GM12878 (cell line): ENCODE data around the gene GJA5. TPM values are rescaled to one million over a fixed set of nuclear protein-coding genes. Genes with fewer than 3 reads are reported as not detected.

Source experiments
- ATAC-seq: fragments of 200-7000 bp; cut with Tn5 transposase; 3 replicates; pipeline ENCODE4 v1.9.1; 2020; ENCODE audit warnings: mild to moderate bottlenecking, moderate library complexity
- Bru-seq: library from RNA; stranded (reverse); fragments of 400-500 nt; gene quantifications from one replicate; lab custom pipeline; 2021; lab: Mats Ljungman, UMichigan
- BruChase-seq, 2 experiments: library from RNA; stranded (reverse); fragments of 400-500 nt; gene quantifications; one replicate each; lab custom pipeline; 2021; lab: Mats Ljungman, UMichigan
- BruUV-seq: library from RNA; stranded (reverse); fragments of 400-500 nt; replicated peaks from 2 replicates; lab custom pipeline; 2021; lab: Mats Ljungman, UMichigan
- CTCF ChIA-PET: fragments of 300-600 bp; sonication (Branson Sonifier 250); formaldehyde crosslinking; extraction: SDS; loops from one replicate; lab custom pipeline; 2021; ENCODE audit warnings: inconsistent platforms; lab: Yijun Ruan, JAX
- POLR2A ChIA-PET: fragments of 350-600 bp; formaldehyde crosslinking; extraction: SDS; loops from one replicate; lab custom pipeline; 2021; ENCODE audit warnings: inconsistent platforms; lab: Charles Lee
- RAD21 ChIA-PET: fragments of 300-600 bp; sonication (Branson Sonifier 250); formaldehyde crosslinking; loops from one replicate; lab custom pipeline; 2023; ENCODE audit warnings: antibody characterized with exemption; ENCODE audit not compliant: unreplicated experiment; lab: Charles Lee
- SMC1A ChIA-PET: fragments of 300-600 bp; sonication (Branson Sonifier 250); formaldehyde crosslinking; loops from one replicate; lab custom pipeline; 2023; ENCODE audit not compliant: unreplicated experiment, uncharacterized antibody; lab: Charles Lee
- DNase-seq: peaks from one replicate; pipeline ENCODE4 v3.0.0-alpha.2; 2011; ENCODE audit warnings: low read depth, low spot score
- FAIRE-seq: peaks from 3 replicates; lab custom pipeline; 2011; peaks lifted over from hg19 to GRCh38; lab: Jason Lieb, UNC
- H2AFZ ChIP-seq: 2 replicates; pipeline ENCODE4 v1.6.0; 2011; ENCODE audit warnings: low read depth, low read length, control low read depth; ENCODE audit not compliant: control insufficient read depth
- H3K27ac ChIP-seq: 2 replicates; pipeline ENCODE4 v1.5.1; 2011; ENCODE audit warnings: control low read depth; ENCODE audit not compliant: control insufficient read depth, insufficient read depth
- H3K27me3 ChIP-seq, 2 experiments: replicated peaks in 1 of 2; 2 replicates each; pipeline versions ENCODE4 v1.6.0 to v1.6.1; 2011; ENCODE audit warnings: low read length in 1 of 2; ENCODE audit not compliant: control insufficient read depth in 2 of 2, insufficient read depth in 2 of 2
- H3K36me3 ChIP-seq, 2 experiments: 2 replicates each; pipeline ENCODE4 v1.5.1; 2011; ENCODE audit warnings: low read length in 1 of 2; ENCODE audit not compliant: control insufficient read depth in 2 of 2, insufficient read depth in 2 of 2
- H3K4me1 ChIP-seq: 2 replicates; pipeline ENCODE4 v1.6.1; 2011; ENCODE audit warnings: mild to moderate bottlenecking, low read length, moderate library complexity, mixed read lengths; ENCODE audit not compliant: control insufficient read depth, insufficient read depth
- H3K4me2 ChIP-seq: 2 replicates; pipeline ENCODE4 v1.6.0; 2011; ENCODE audit warnings: control low read depth; ENCODE audit not compliant: control insufficient read depth, insufficient read depth
- H3K4me3 ChIP-seq: fragments of 200-600 bp; sonication (generic); 2 replicates; pipeline ENCODE4 v1.5.1; 2016
- H3K79me2 ChIP-seq: 2 replicates; pipeline ENCODE4 v1.6.0; 2011; ENCODE audit warnings: low read length; ENCODE audit not compliant: control insufficient read depth, insufficient read depth
- H3K9ac ChIP-seq: 2 replicates; pipeline ENCODE4 v1.8.0; 2011; ENCODE audit warnings: low read length, control low read depth, mixed read lengths; ENCODE audit not compliant: control insufficient read depth, insufficient read depth
- H3K9me3 ChIP-seq: replicated peaks from 3 replicates; pipeline ENCODE4 v1.5.1; 2011; ENCODE audit warnings: mild to moderate bottlenecking, low read length; ENCODE audit not compliant: control insufficient read depth, insufficient read depth
- H4K20me1 ChIP-seq: 2 replicates; pipeline ENCODE4 v1.6.0; 2011; ENCODE audit not compliant: control insufficient read depth, insufficient read depth
- BRCA1 ChIP-seq: IDR thresholded peaks from 2 replicates; pipeline ENCODE4 v1.6.1; 2011; ENCODE audit warnings: low read depth, low read length, improper control_type of control experiment
- CEBPB ChIP-seq, 2 experiments: fragments of 150-350 bp in 1 of 2; IDR thresholded peaks; 2 replicates each; pipeline ENCODE4 v1.6.1; 2012 to 2014; ENCODE audit warnings: low read depth in 2 of 2, low read length in 2 of 2, borderline replicate concordance in 1 of 2, inconsistent platforms in 1 of 2
- FOS ChIP-seq: IDR thresholded peaks from 3 replicates; pipeline ENCODE4 v1.6.1; 2011; ENCODE audit warnings: borderline replicate concordance; ENCODE audit not compliant: insufficient read length; ENCODE audit errors: extremely low read depth
- MEF2B ChIP-seq: fragments of 450-650 bp; IDR thresholded peaks from 2 replicates; pipeline ENCODE4 v1.6.1; 2018; ENCODE audit warnings: mild to moderate bottlenecking, moderate library complexity; ENCODE audit not compliant: partially characterized antibody, poor library complexity, severe bottlenecking
- PAX5 ChIP-seq: IDR thresholded peaks from 2 replicates; pipeline ENCODE4 v1.6.1; 2011; ENCODE audit warnings: low read depth, low read length, borderline replicate concordance
- RUNX3 ChIP-seq: IDR thresholded peaks from 2 replicates; pipeline ENCODE4 v1.6.1; 2012; ENCODE audit warnings: low read length, inconsistent platforms
- SMAD1 ChIP-seq: fragments of 450-650 bp; IDR thresholded peaks from 2 replicates; pipeline ENCODE4 v1.6.1; 2018; ENCODE audit warnings: mild to moderate bottlenecking, low read depth; ENCODE audit not compliant: partially characterized antibody
- ZNF24 ChIP-seq: fragments of 450-650 bp; IDR thresholded peaks from 2 replicates; pipeline ENCODE4 v1.6.1; 2017; ENCODE audit warnings: antibody characterized with exemption, mild to moderate bottlenecking
- ZZZ3 ChIP-seq: IDR thresholded peaks from 2 replicates; pipeline ENCODE4 v1.6.1; 2011; ENCODE audit warnings: low read depth; ENCODE audit not compliant: control insufficient read depth, insufficient read length
- WGBS: methylation state at CpG from one replicate; pipeline ENCODE4 v1.1.6; 2016; ENCODE audit warnings: low lambda C conversion rate; ENCODE audit not compliant: insufficient replicate concordance, insufficient coverage; ENCODE audit errors: missing lambda C conversion rate; 5-methylcytosine and 5-hydroxymethylcytosine counted together
- in situ Hi-C: fragments of 300-500 bp; cut with MboI; formaldehyde crosslinking; loops from 9 replicates; pipeline ENCODE4 v1.14.3; 2018; ENCODE audit warnings: mixed read lengths
- intact Hi-C: fragments of 100-400 bp; cut with micrococcal nuclease; formaldehyde crosslinking; loops from one replicate; pipeline ENCODE4 v1.14.2; 2022; ENCODE audit not compliant: unreplicated experiment
- long read RNA-seq, 2 experiments: library from polyadenylated mRNA; unstranded; transcript quantifications; one replicate each; pipeline ENCODE4 v2.0.0, GENCODE V29; 2019 to 2020
- polyA minus RNA-seq, 3 experiments: library from RNA; depleted of rRNA, polyadenylated mRNA; stranded (reverse); fragments of >200 nt; gene quantifications; 2 replicates each; pipeline ENCODE4 v1.2.3, GENCODE V29; 2011
- polyA plus RNA-seq, 11 experiments: library from polyadenylated mRNA; depleted of rRNA in 4 of 11; unstranded in 6 of 11; stranded (reverse) in 5 of 11; fragments of >200 nt; fragmentation: Nextera tagmentation in 4 of 11; fragmentation: Illumina TruSeq in 1 of 11; extraction: Ambion mirVana in 4 of 11; extraction: Trizol in 1 of 11; gene quantifications; 1 replicate in 1 of 11; 2 replicates in 10 of 11; pipeline versions ENCODE4 v1.2.1 to v1.2.3, GENCODE V29; 2011 to 2016; ENCODE audit warnings: inconsistent platforms in 2 of 11, missing spikeins in 2 of 11, low read depth in 1 of 11
- total RNA-seq, 4 experiments: library from RNA; depleted of rRNA in 3 of 4; stranded (reverse); fragments of >200 nt in 3 of 4; fragmentation: Illumina TruSeq in 1 of 4; extraction: Trizol in 1 of 4; gene quantifications; 2 replicates each; pipeline versions ENCODE4 v1.2.1 to v1.2.3, GENCODE V29; 2013 to 2021
- TF ChIP-seq, protein P1 (sequence below): IDR thresholded peaks from 2 replicates; pipeline ENCODE4 v1.6.1; 2012; ENCODE audit warnings: improper control_type of control experiment, low read depth, low read length; ENCODE audit not compliant: insufficient replicate concordance
- TF ChIP-seq, protein P2 (sequence below): IDR thresholded peaks from 2 replicates; pipeline ENCODE4 v1.6.1; 2012; ENCODE audit warnings: mild to moderate bottlenecking, low read depth, low read length

GJA5 gene
- not detected in 2 replicates for total RNA-seq (2013; cell fraction: nucleolus; rRNA removed)
- total RNA-seq (2014; rRNA removed), result not detected in 2 replicates
- total RNA-seq (2014; rRNA removed; fragmentation: Illumina TruSeq; extraction: Trizol), result not detected in 2 replicates
- total RNA-seq (2021), result not detected in 2 replicates
- not detected for polyA plus RNA-seq (2011; ENCODE audit: low read depth)
- not detected in 2 replicates for polyA plus RNA-seq (2011; rRNA removed)
- polyA plus RNA-seq (2011; cell fraction: cytosol; rRNA removed), result not detected in 2 replicates
- not detected in 2 replicates for polyA plus RNA-seq (2011; cell fraction: nucleus; rRNA removed)
- not detected in 2 replicates for polyA plus RNA-seq (2012)
- polyA plus RNA-seq (2014; fragmentation: Illumina TruSeq; extraction: Trizol), result not detected in 2 replicates
- polyA plus RNA-seq (2014; fragmentation: Nextera tagmentation; extraction: Ambion mirVana), result not detected
- not detected in 2 replicates for polyA plus RNA-seq (2014; rRNA removed)
- not detected for polyA plus RNA-seq (2016; fragmentation: Nextera tagmentation; extraction: Ambion mirVana)
- polyA minus RNA-seq (2011; rRNA and poly(A)+ RNA removed), result not detected in 2 replicates
- polyA minus RNA-seq (2011; cell fraction: cytosol; rRNA and poly(A)+ RNA removed), result not detected in 2 replicates
- not detected in 2 replicates for polyA minus RNA-seq (2011; cell fraction: nucleus; rRNA and poly(A)+ RNA removed)
- Bru-seq, nascent RNA, result not detected
- not detected for BruChase-seq, experiment 1, labeled RNA remaining after a 6-hour chase
- BruChase-seq, experiment 2, labeled RNA remaining after a 2-hour chase, result not detected
- long read RNA-seq, experiment 1, result 0 reads
- long read RNA-seq, experiment 2, partial matches to known transcripts, result 0 of 1 reads
- long read RNA-seq, experiment 2, other reads (novel, unspliced or antisense), result 1 of 1 reads

DNA sequence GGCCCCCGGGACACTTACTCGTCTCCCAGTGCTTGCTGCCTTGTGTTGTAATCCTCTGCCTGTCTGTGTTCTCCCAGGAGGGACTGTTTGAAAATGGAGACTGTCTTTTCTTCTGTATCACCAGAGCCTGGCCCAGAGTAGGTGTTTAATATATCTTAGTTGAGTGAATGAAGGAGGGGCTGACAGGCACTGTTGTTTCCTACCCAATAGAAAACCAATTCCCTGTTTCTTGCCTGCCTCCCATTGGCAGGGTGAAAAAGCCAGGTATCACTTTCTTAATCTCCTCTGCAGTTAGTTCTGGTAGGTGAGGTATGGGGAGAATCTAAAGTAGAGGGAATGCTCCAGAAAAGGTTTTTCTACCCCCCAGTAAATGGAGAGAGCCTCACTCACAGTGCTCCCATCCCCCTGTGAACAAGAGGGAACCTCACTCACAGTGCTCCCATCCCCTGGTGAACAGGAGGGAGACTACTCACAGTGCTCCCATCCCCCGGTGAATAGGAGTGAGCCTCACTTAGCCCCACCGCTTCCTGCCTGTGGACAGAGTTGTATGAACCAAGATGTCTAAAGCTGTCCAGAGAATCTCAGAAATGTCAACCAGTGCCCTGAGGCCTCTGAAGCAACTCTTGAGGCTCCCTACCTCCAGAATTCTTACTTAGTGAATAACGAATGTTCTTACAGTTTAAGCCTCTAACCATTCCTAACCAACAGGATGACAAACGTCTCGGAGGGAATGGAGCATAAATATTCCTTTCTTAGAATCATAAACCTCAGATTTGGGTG, at the start of gene GJA5:
Gene GJA5, minus strand, starts transcription at position 122 of the 780 bp plus-strand sequence. CDS start 1,364 bp downstream, outside the sequence.
- H3K27me3 ChIP-seq, result no peaks in the 10 kb centered on the region
- DNase-seq, result no peak
- H3K27ac ChIP-seq, result no peak within 1 kb of the TSS
- no peaks in the 10 kb centered on the region for H3K79me2 ChIP-seq
- ChIA-PET POLR2A (no interaction called here), CTCF (no interaction called here), RAD21 (no interaction called here), SMC1A (no interaction called here)
- no peak within 1 kb of the TSS for H2AFZ ChIP-seq
- no peak within 1 kb of the TSS for H3K4me2 ChIP-seq
- no peaks in the 10 kb centered on the region for H4K20me1 ChIP-seq
- no TSS peak for BruUV-seq
- TF ChIP-seq MEF2B (no peak), RUNX3 (no peak), FOS (no peak), ZZZ3 (no peak), SMAD1 (no peak), BRCA1 (no peak), CEBPB (IDR thresholded peaks at IDR 0.05; ENCODE audit: borderline replicate concordance in 1 of 2, low read depth in 2 of 2, low read length in 2 of 2) (no peak), PAX5 (no peak), ZNF24 (no peak)
- TF ChIP-seq, protein P1, sequence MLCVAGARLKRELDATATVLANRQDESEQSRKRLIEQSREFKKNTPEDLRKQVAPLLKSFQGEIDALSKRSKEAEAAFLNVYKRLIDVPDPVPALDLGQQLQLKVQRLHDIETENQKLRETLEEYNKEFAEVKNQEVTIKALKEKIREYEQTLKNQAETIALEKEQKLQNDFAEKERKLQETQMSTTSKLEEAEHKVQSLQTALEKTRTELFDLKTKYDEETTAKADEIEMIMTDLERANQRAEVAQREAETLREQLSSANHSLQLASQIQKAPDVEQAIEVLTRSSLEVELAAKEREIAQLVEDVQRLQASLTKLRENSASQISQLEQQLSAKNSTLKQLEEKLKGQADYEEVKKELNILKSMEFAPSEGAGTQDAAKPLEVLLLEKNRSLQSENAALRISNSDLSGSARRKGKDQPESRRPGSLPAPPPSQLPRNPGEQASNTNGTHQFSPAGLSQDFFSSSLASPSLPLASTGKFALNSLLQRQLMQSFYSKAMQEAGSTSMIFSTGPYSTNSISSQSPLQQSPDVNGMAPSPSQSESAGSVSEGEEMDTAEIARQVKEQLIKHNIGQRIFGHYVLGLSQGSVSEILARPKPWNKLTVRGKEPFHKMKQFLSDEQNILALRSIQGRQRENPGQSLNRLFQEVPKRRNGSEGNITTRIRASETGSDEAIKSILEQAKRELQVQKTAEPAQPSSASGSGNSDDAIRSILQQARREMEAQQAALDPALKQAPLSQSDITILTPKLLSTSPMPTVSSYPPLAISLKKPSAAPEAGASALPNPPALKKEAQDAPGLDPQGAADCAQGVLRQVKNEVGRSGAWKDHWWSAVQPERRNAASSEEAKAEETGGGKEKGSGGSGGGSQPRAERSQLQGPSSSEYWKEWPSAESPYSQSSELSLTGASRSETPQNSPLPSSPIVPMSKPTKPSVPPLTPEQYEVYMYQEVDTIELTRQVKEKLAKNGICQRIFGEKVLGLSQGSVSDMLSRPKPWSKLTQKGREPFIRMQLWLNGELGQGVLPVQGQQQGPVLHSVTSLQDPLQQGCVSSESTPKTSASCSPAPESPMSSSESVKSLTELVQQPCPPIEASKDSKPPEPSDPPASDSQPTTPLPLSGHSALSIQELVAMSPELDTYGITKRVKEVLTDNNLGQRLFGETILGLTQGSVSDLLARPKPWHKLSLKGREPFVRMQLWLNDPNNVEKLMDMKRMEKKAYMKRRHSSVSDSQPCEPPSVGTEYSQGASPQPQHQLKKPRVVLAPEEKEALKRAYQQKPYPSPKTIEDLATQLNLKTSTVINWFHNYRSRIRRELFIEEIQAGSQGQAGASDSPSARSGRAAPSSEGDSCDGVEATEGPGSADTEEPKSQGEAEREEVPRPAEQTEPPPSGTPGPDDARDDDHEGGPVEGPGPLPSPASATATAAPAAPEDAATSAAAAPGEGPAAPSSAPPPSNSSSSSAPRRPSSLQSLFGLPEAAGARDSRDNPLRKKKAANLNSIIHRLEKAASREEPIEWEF, result no peak
- TF ChIP-seq, protein P2, sequence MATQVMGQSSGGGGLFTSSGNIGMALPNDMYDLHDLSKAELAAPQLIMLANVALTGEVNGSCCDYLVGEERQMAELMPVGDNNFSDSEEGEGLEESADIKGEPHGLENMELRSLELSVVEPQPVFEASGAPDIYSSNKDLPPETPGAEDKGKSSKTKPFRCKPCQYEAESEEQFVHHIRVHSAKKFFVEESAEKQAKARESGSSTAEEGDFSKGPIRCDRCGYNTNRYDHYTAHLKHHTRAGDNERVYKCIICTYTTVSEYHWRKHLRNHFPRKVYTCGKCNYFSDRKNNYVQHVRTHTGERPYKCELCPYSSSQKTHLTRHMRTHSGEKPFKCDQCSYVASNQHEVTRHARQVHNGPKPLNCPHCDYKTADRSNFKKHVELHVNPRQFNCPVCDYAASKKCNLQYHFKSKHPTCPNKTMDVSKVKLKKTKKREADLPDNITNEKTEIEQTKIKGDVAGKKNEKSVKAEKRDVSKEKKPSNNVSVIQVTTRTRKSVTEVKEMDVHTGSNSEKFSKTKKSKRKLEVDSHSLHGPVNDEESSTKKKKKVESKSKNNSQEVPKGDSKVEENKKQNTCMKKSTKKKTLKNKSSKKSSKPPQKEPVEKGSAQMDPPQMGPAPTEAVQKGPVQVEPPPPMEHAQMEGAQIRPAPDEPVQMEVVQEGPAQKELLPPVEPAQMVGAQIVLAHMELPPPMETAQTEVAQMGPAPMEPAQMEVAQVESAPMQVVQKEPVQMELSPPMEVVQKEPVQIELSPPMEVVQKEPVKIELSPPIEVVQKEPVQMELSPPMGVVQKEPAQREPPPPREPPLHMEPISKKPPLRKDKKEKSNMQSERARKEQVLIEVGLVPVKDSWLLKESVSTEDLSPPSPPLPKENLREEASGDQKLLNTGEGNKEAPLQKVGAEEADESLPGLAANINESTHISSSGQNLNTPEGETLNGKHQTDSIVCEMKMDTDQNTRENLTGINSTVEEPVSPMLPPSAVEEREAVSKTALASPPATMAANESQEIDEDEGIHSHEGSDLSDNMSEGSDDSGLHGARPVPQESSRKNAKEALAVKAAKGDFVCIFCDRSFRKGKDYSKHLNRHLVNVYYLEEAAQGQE, result no peak
- no peaks in the 10 kb centered on the region for H3K36me3 ChIP-seq
- no peak within 1 kb of the TSS for H3K9ac ChIP-seq
- no peak for ATAC-seq
- intact Hi-C loops, result no loop called here
- FAIRE-seq, result no peak
- no peaks in the 10 kb centered on the region for H3K4me1 ChIP-seq
- in situ Hi-C loops, result no loop called here
- no peak within 1 kb of the TSS for H3K4me3 ChIP-seq
- 46% methylated on average over 7 of the region's 7 CpGs for WGBS
- H3K9me3 ChIP-seq, result no peaks in the 10 kb centered on the region
